Epithelial cell of esophagus (primary cell): ENCODE measurements around the gene MAP2K5.

Experiments
- DNase-seq: peaks from one replicate; pipeline ENCODE4 v3.0.0; 2010; ENCODE audit warnings: low read depth
- H3K4me3 ChIP-seq: 2 replicates; pipeline ENCODE4 v1.5.1; 2011; ENCODE audit warnings: mild to moderate bottlenecking, low read length, control low read depth
- TF ChIP-seq, protein P1 (sequence below): IDR thresholded peaks from 2 replicates; pipeline ENCODE4 v1.5.1; 2011; ENCODE audit warnings: low read depth, mild to moderate bottlenecking, low read length, control low read depth, inconsistent platforms; ENCODE audit not compliant: insufficient read depth; ENCODE audit errors: missing control alignments

The MAP2K5 gene

GRCh38 chr15:67777773-67778172, 235.3 kb downstream of the MAP2K5 start:
- H3K4me3 ChIP-seq: no peak overlapping the region
- no peak for DNase-seq

DNA sequence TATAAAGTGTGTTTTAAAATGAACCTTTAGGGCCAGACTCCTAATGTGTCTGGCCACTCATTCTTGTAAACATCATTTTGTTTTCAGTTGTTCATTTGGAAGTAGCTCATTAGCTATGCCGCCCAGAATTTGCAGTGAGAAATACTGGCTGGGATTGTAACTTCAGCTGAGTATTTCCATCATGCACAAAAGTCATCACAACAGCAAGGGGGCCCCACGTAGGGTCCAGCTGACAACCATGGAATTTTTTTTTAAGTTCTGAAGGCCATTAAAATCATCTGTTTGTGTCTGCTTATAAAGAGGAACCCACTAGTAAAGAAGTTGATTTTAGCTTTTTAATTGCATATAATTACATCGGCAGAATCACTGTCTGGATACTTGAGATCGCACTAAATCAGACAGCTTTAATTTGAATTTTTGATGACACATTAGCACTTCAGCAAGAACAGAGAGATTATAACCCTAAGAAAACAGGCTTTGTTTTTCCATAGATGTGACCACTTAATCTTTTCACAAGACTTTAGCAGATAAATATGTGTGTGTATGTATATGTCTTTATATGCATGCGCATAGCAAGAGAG, 236.6 kb downstream of the MAP2K5 start:
- TF ChIP-seq, protein P1, sequence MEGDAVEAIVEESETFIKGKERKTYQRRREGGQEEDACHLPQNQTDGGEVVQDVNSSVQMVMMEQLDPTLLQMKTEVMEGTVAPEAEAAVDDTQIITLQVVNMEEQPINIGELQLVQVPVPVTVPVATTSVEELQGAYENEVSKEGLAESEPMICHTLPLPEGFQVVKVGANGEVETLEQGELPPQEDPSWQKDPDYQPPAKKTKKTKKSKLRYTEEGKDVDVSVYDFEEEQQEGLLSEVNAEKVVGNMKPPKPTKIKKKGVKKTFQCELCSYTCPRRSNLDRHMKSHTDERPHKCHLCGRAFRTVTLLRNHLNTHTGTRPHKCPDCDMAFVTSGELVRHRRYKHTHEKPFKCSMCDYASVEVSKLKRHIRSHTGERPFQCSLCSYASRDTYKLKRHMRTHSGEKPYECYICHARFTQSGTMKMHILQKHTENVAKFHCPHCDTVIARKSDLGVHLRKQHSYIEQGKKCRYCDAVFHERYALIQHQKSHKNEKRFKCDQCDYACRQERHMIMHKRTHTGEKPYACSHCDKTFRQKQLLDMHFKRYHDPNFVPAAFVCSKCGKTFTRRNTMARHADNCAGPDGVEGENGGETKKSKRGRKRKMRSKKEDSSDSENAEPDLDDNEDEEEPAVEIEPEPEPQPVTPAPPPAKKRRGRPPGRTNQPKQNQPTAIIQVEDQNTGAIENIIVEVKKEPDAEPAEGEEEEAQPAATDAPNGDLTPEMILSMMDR: no peak

More at GRCh38 chr15:67777773-67778172, 235.3 kb downstream of the MAP2K5 start:
- TF ChIP-seq, protein P1: no peak

DNA sequence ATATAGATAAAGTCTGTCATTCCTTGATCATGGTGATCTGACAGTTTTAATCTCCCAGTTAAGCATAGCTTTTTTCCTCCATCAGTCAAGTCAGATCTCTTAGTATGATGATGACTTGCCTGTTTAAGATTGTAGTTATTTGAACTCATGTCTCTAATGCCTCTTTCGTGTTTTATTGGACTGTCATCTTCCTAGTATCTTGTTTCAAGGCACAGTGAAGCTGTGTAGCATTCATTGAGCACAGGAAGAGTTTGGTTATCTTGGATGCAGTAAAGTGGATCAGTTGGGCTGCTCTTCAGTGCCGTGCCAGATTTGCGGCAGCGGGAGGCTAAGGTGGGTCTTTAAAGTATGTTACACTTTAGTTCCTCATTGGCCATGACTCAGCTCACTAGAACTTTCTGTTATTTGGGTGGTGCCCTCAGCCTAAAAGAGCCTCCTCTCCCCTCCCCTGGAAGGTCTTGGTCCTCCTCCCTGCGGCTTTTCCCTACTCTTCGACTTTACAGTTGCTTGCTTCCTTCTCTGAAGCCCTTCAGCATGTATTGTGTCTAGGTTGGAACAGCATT, 237.1 kb downstream of the MAP2K5 start:
- DNase-seq: no peak
- TF ChIP-seq, protein P1: no peak
- no peak overlapping the region for H3K4me3 ChIP-seq

More for the DNA sequence above, 236.6 kb downstream of the MAP2K5 start:
- H3K4me3 ChIP-seq: no peak overlapping the region
- DNase-seq: no peak

- TF ChIP-seq, protein P1: no peak
- DNase-seq: no peak
These were observed 238.6 kb downstream of the MAP2K5 start for GRCh38 chr15:67781061-67781460.

DNA sequence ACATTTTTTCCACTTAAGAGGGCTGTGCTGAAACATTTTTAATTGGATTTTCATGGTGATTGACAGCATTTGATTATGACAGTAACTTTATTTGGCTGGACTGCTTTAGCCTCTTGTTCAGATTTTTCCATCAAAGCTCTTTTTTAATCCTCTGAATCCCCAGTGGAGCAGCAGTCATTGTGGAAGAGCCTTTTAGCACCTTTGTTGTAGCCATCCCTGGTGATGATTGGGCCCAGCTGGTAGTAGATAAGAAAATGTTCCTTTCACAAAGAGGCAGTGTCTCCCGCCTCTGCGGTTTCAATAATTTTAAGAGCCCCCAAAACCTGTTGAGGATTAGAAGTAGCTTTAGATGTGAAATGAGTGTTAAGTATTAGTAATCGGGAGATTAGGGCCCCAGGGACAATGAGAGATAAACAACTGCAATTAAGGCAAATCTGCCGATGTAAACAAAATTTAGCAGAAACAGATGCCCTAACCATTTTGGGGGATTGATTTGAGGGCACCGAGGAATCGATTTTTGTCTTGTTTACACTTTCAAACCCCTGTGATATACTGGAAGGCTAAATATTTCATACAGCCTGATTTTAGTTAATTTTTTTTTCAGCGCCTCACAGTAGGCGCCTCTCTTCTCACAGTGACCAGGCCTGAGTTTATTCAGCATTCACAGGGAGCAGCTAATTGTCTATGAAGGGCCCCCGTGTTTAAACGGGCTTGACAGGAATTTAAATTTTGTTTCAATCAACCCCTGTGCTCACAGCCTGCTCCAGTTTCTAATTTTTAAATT, 239.6 kb downstream of the MAP2K5 start:
- TF ChIP-seq, protein P1: no peak
- DNase-seq: no peak
- H3K4me3 ChIP-seq: no peak overlapping the region

More at GRCh38 chr15:67781061-67781460, 238.6 kb downstream of the MAP2K5 start:
- no peak overlapping the region for H3K4me3 ChIP-seq

GRCh38 chr15:67782691-67782991, 240.1 kb downstream of the MAP2K5 start:
- no peak overlapping the region for H3K4me3 ChIP-seq
- TF ChIP-seq, protein P1: no peak
- DNase-seq: no peak
